Epidermal melanocyte (primary cell): ENCODE results near the gene IL18R1.

Experiments
- DNase-seq: peaks from one replicate; pipeline ENCODE4 v3.0.0; 2011; ENCODE audit warnings: low spot score; ENCODE audit not compliant: insufficient read length

The IL18R1 gene

GRCh38 chr2:102344397-102344796 is 11.2 kb upstream of the IL18R1 start:
- DNase-seq: no peak

DNA sequence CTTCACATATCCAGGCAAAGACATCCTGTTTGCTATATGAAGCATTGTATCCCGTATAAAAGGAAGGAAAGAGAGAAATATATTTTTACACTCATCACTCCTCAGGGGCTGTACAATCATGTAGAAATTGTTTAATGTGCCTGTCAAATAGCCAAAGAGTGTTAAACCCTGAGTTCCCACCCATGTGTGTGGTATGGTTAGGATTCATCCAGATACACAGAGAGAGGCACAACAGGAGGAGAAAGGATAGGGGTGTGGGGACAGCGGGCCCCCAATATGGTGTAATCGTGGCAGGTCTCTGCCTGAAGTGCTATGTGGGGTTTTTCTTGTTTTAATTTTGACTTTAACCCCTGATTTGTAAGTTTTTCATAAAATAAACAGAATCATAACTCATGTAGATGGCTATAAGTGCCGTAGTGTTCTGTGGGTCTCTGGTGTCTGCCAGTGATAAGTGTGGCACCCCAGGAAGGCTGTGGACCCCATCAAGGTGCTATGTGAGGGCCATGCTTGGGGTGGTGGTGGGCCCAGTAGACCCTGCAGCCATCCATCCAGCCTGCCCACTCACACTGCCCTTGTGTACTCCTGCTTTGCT is 10.2 kb upstream of the IL18R1 start:
- DNase-seq: no peak

GRCh38 chr2:102346381-102347130 is 9.0 kb upstream of the IL18R1 start:
- no peak for DNase-seq

DNA sequence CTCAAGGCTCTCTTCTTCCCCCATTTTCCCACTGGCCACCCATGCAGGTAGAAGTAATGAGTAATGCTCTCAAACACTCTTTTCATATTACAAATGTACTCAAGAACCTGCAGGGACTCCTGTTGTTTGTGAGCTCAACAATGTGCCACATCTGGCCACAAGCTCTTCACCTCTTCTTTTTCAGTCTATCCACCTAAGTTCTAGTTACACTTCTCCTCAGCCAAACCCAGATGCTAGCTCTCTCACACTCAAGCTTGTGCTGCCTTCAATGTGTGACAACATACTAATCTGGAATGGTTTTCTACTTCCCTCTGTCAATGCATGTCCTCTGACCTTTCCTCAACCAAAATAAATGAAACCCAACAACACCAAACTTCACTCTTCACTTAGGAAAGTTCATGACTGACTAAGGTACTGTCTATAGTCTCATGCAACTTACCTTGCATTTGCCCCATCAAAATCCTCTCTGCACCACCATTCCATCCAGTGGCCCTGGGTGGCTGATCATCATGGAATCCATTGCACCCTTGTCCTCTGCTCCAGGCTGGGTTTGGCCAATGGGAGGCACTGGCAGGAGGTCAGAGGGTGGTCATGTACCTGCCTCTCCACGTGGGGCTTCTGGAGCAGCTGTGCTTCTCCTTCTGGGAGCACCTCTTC is 5.3 kb upstream of the IL18R1 start:
- DNase-seq: no peak

- no peak for DNase-seq
Measured at GRCh38 chr2:102356381-102356712, 751 bp downstream of the IL18R1 start.

- no peak for DNase-seq
Measured at GRCh38 chr2:102356741-102357140, 1.1 kb downstream of the IL18R1 start.

- no peak for DNase-seq
Measured at GRCh38 chr2:102357937-102358336, 2.3 kb downstream of the IL18R1 start.

GRCh38 chr2:102358496-102358895 is 2.9 kb downstream of the IL18R1 start:
- no peak for DNase-seq

- no peak for DNase-seq
Measured at GRCh38 chr2:102359527-102359926, 3.9 kb downstream of the IL18R1 start.

DNA sequence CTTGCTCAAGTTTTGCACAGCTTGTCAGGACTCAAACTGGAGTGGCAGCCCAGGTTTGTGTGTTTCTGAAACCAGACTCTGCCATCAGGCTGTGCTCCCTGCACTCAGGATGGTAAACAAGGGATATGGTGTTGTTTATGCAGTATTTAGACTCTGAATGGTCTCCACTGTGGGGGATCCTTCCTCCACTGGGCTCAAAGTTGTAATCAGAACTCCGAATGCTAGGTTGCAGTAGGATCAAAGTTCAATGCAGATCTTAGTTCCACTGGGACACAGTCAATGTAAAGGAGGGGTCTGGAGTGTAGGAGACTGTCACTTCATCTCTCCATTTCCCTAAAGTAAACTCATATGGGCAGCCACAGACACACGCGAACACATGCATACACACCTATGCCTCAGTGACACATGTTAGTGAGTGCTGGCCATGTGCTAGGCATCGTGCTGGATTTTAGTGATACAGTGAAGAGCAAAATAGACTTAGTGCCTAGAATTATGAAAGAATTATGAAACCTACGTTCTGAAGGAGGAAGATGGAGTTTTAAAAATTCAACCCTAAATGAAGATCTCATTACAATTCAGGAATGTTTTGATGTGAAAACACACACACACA is 6.1 kb downstream of the IL18R1 start:
- DNase-seq: no peak

- DNase-seq: no peak
Measured at GRCh38 chr2:102365763-102366162, 10.2 kb downstream of the IL18R1 start.

GRCh38 chr2:102366406-102367112 is 11.0 kb downstream of the IL18R1 start:
- no peak for DNase-seq

- DNase-seq: no peak
Measured at GRCh38 chr2:102367331-102367971, 11.9 kb downstream of the IL18R1 start.

DNA sequence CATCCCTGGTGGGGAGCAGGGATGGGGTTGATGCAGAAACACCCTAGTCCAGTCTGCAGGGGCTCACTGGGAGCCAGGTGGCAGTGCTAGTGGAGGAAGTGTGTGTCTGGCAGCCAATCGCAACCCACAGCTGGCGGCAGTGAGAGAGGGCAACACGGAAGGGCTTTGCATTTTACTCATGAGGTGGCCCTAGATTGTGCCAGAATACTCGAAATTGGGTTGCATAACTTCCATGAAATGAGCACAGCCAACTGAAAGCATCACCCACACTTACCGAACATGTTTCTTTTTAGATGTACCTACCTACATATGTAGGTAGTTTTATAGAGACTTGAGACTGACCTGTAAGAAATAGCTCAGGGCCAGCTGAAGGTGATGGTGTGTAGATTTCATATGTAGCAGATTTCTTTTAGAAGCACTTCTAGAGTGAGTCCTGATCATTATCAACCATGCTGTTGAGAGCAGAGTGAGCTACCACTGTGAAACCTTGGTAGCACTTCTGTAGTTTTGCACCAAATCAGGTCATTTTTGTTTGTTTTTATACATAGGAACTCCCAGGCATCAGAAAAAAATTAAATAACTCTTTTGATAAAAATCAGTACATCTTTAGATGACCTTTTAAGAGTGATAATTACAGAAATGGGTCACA is 13.0 kb downstream of the IL18R1 start:
- DNase-seq: no peak

- DNase-seq: no peak
Measured at GRCh38 chr2:102369866-102370265, 14.3 kb downstream of the IL18R1 start.

- no peak for DNase-seq
Measured at GRCh38 chr2:102376052-102376591, 20.5 kb downstream of the IL18R1 start.

- no peak for DNase-seq
Measured at GRCh38 chr2:102383722-102384121, 28.1 kb downstream of the IL18R1 start.

DNA sequence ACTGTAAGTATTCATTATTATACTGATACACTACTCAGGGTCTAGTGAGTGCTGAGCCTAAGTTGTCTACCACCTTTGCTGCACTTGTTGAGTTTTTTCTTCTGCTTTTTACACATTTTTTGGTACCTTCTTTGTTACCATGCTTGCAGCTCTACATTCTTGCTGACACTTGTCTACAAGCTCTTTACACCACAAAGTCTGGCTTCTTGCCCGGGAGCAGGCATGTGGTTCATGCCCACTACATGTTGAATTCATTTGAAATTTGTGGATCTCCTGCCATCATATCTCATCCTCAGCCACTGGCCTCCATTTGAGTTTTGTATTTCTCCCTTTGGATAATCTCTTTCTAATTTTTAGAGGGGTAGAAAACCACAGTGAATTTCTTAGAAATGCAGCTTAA is 29.9 kb downstream of the IL18R1 start:
- DNase-seq: no peak

DNA sequence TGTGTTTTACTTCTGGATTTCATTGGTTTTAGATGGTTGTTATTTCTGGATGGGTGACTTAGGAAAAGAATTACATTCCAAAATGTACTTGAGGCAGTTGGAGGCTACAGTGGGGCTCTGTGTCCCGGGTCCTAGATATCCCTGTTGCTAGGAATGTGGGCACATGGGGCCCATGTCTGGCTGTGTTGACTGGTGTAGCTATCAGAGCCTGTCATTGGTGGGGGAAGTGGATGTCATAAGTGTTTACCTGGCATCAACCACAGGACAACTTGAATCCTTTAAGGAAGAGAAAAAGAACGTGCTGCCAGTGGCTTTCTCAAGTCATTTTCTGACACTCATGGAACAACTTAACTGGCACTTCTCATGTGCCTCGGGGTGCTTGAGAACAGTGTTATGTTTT is 30.4 kb downstream of the IL18R1 start:
- DNase-seq: no peak

DNA sequence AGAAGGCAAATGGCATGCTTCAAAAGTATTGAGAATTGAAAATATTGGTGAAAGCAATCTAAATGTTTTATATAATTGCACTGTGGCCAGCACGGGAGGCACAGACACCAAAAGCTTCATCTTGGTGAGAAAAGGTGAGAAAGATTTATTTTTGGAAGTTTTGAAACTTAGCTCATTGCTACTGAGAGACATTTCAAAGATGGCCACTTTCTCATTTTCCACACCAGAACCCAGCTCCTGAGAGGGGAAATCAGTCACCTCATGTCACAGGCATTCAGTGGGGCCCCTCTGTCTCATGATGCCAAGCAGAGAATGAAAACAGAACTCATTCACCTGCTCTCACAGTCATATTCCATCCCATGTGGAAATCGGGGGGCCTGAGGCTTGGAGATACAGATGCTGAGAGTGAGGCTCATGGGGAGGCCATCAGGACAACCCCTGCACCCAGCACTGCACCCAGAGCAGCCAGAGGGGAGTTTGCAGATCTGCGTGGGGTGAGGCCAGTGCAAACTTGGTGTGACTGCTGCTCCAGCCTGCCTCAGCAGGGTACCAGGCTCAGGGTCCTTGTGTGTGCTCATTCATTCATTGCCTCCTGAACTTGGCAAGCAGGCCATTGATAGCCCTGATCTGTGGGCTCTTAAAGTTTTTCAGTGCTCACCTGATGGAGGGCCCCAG is 31.4 kb downstream of the IL18R1 start:
- no peak for DNase-seq
